ENCODE results near the gene DPT.

Gene DPT

DNA sequence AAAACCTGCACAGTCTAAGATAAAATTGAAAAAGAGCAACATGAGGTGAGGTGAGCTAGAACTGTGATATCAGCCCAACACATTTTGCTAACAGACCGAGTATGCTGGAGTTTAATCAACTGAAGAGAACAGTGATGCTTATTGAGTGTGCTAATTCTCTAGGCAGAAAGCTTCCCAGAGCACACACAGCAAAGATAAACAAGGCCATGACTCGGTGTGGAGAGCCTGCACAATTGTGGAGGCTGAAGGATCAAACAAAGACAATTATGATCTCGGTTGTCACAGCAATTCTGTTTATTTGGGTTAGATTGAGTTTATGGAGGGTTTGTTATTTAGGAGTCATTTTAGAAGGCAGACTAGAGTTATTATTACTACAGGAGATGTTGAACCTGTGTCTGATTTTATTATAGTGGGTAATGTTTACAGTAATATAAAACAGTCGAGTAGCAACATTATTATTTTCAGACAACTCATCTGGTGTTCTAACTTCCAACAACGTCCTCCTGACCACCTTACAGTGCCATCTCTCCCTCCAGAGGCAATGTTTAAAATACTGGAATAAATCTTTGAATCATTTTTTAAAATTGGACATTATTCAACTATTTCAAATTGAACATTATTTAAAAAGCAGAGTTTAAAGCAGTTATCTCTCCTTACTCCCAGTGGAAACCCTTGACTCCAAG is 40.2 kb downstream of the DPT start:
- no peak overlapping the region for H3K4me3 Mint-ChIP-seq
- H3K9me3 Mint-ChIP-seq = peaks cover 2% of the 10 kb centered on the region
- TF ChIP-seq, protein P1, sequence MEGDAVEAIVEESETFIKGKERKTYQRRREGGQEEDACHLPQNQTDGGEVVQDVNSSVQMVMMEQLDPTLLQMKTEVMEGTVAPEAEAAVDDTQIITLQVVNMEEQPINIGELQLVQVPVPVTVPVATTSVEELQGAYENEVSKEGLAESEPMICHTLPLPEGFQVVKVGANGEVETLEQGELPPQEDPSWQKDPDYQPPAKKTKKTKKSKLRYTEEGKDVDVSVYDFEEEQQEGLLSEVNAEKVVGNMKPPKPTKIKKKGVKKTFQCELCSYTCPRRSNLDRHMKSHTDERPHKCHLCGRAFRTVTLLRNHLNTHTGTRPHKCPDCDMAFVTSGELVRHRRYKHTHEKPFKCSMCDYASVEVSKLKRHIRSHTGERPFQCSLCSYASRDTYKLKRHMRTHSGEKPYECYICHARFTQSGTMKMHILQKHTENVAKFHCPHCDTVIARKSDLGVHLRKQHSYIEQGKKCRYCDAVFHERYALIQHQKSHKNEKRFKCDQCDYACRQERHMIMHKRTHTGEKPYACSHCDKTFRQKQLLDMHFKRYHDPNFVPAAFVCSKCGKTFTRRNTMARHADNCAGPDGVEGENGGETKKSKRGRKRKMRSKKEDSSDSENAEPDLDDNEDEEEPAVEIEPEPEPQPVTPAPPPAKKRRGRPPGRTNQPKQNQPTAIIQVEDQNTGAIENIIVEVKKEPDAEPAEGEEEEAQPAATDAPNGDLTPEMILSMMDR (IDR thresholded peaks at IDR 0.05; ENCODE audit: unreplicated experiment in 3 of 3) = no peak
- peaks cover 23% of the 10 kb centered on the region for H3K4me1 Mint-ChIP-seq
- peak overlapping the region; percentile 57 to 83 (median 67) for H3K27ac Mint-ChIP-seq
- H3K36me3 Mint-ChIP-seq (ENCODE audit: low read depth) = no peaks in the 10 kb centered on the region
- H3K27me3 Mint-ChIP-seq (ENCODE audit: low read depth) = no peaks in the 10 kb centered on the region

DNA sequence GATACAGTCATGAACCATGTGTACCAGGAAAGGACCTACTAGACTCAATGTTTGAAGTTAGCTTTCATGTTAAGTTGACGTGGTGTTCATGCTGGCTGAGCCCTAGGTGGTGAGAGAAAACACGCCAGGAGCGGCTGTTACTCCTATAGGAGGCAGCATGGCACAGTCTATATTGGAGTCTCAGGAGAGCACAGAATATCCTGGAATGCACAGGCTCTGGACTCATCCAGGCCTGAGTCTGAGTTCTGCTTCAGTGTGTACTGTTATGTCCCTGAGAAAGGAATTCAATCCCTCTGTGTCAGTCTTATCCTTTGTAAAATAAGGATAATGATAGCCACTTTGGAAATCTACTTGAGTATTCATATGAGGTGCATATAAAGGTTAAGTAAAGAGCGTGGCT is 41.2 kb downstream of the DPT start:
- TF ChIP-seq, protein P1 (IDR thresholded peaks at IDR 0.05; ENCODE audit: unreplicated experiment in 3 of 3) = no peak
- no peak overlapping the region for H3K4me3 Mint-ChIP-seq
- H3K36me3 Mint-ChIP-seq (ENCODE audit: low read depth) = no peaks in the 10 kb centered on the region
- H3K27ac Mint-ChIP-seq = no peak overlapping the region
- peaks cover 5% of the 10 kb centered on the region for H3K9me3 Mint-ChIP-seq
- H3K27me3 Mint-ChIP-seq (ENCODE audit: low read depth) = no peaks in the 10 kb centered on the region
- peaks cover 15% of the 10 kb centered on the region for H3K4me1 Mint-ChIP-seq

DNA sequence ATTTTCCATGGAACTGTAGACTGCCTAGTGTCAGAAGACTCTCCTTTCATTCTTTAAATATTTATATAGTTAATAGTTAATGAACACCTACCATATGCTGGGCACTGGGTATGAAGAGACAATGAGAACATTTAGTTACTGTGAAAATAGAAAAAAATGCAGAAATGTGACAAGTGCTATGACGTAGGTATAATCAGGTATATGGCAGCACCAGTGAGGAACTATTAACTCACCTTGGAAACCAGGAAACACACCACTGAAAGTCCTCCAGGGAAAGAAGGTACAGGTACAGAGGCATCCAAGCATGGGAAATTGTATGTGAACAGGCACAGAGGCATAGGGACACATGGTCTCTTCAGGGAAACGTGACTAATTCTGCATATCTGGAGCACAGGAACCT is 42.3 kb downstream of the DPT start:
- Mint-ChIP-seq H3K9me3 (peaks cover 13% of the 10 kb centered on the region), H3K4me3 (no peak overlapping the region), H3K27ac (peak overlapping the region; percentile 9 to 82 (median 54)), H3K36me3 (ENCODE audit: low read depth) (no peaks in the 10 kb centered on the region), H3K27me3 (ENCODE audit: low read depth) (no peaks in the 10 kb centered on the region), H3K4me1 (peaks cover 15% of the 10 kb centered on the region)
- TF ChIP-seq, protein P1 (IDR thresholded peaks at IDR 0.05; ENCODE audit: unreplicated experiment in 3 of 3) = no peak

GRCh38 chr1:168683871-168684270 is 45.1 kb downstream of the DPT start:
- Mint-ChIP-seq H3K4me3 (no peak overlapping the region), H3K4me1 (peaks cover 4% of the 10 kb centered on the region), H3K27me3 (ENCODE audit: low read depth) (no peaks in the 10 kb centered on the region), H3K36me3 (ENCODE audit: low read depth) (no peaks in the 10 kb centered on the region), H3K9me3 (peaks cover 22% of the 10 kb centered on the region), H3K27ac (no peak overlapping the region)
- TF ChIP-seq, protein P1 (IDR thresholded peaks at IDR 0.05; ENCODE audit: unreplicated experiment in 3 of 3) = no peak

- H3K36me3 Mint-ChIP-seq (ENCODE audit: low read depth) = no peaks in the 10 kb centered on the region
Measured at GRCh38 chr1:168676861-168677260, 52.1 kb downstream of the DPT start.

More at GRCh38 chr1:168676861-168677260, 52.1 kb downstream of the DPT start:
- Mint-ChIP-seq H3K27ac (no peak overlapping the region), H3K27me3 (ENCODE audit: low read depth) (no peaks in the 10 kb centered on the region), H3K4me1 (no peaks in the 10 kb centered on the region), H3K9me3 (peaks cover 11% of the 10 kb centered on the region), H3K4me3 (no peak overlapping the region)
- TF ChIP-seq, protein P1 (IDR thresholded peaks at IDR 0.05; ENCODE audit: unreplicated experiment in 3 of 3) = no peak

All from nephron (organoid).